HepG2 (cell line): ENCODE measurements around the gene HACL1. TPM values are rescaled to one million over a fixed set of nuclear protein-coding genes. Genes with fewer than 3 reads are reported as not detected.
A peak's percentile ranks its signal among the peaks of the same experiment; 100 is the strongest.

ENCODE experiments used
- BORCS8-MEF2B ChIP-seq: sonication (generic); formaldehyde crosslinking; IDR thresholded peaks from 2 replicates; pipeline ENCODE4 v1.8.0; 2022; ENCODE audit warnings: mild to moderate bottlenecking, missing genetic modification reagents
- CEBPG ChIP-seq: IDR thresholded peaks from 2 replicates; pipeline ENCODE4 v1.6.1; 2016
- IKZF4 ChIP-seq: sonication (generic); formaldehyde crosslinking; IDR thresholded peaks from 2 replicates; pipeline ENCODE4 v1.5.1; 2020; ENCODE audit warnings: borderline replicate concordance, mild to moderate bottlenecking, low read depth, missing genetic modification reagents; ENCODE audit errors: not compliant biosample characterization
- KDM1A ChIP-seq: IDR thresholded peaks from 2 replicates; pipeline ENCODE4 v1.6.1; 2016; ENCODE audit warnings: missing compliant biosample characterization
- MLLT10 ChIP-seq: sonication (generic); formaldehyde crosslinking; IDR thresholded peaks from 2 replicates; pipeline ENCODE4 v1.4.0; 2020; ENCODE audit warnings: missing genetic modification reagents
- ZBTB44 ChIP-seq: sonication (generic); formaldehyde crosslinking; IDR thresholded peaks from 2 replicates; pipeline ENCODE4 v1.4.0; 2020; ENCODE audit warnings: missing genetic modification reagents
- ZNF430 ChIP-seq: sonication (generic); formaldehyde crosslinking; IDR thresholded peaks from 2 replicates; pipeline ENCODE4 v1.9.0; 2021; ENCODE audit warnings: mild to moderate bottlenecking, missing genetic modification reagents
- ZNF672 ChIP-seq: sonication (generic); formaldehyde crosslinking; IDR thresholded peaks from 2 replicates; pipeline ENCODE4 v1.8.1; 2022; ENCODE audit warnings: missing genetic modification reagents
- ZNF740 ChIP-seq: sonication (generic); formaldehyde crosslinking; IDR thresholded peaks from 2 replicates; pipeline ENCODE4 v1.4.0; 2020; ENCODE audit warnings: missing genetic modification reagents
- polyA plus RNA-seq, 8 experiments: library from polyadenylated mRNA; depleted of rRNA in 3 of 8; stranded (reverse) in 7 of 8; unstranded in 1 of 8; fragments of >200 nt; fragmentation: Illumina TruSeq in 4 of 8; extraction: Trizol in 4 of 8; gene quantifications; 2 replicates each; pipeline versions ENCODE4 v1.2.1 to v1.2.3, GENCODE V29; 2011 to 2016; ENCODE audit warnings: low read depth in 4 of 8, missing spikeins in 1 of 8, mixed read lengths in 1 of 8; ENCODE audit not compliant: insufficient read depth in 1 of 8
- total RNA-seq, 5 experiments: library from RNA; depleted of rRNA; stranded (reverse); fragments of >200 nt; fragmentation: Illumina TruSeq; extraction: Trizol; gene quantifications; 2 replicates each; pipeline ENCODE4 v1.2.3, GENCODE V29; 2016; ENCODE audit warnings: low read depth in 1 of 5
- TF ChIP-seq, protein P1 (sequence below): sonication (generic); formaldehyde crosslinking; IDR thresholded peaks from 2 replicates; pipeline ENCODE4 v1.5.1; 2020; ENCODE audit warnings: missing genetic modification reagents, mild to moderate bottlenecking, borderline replicate concordance
- TF ChIP-seq, protein P2 (sequence below): sonication (generic); formaldehyde crosslinking; IDR thresholded peaks from 2 replicates; pipeline ENCODE4 v1.4.0; 2020; ENCODE audit warnings: missing genetic modification reagents

HACL1 gene
- total and polyA plus RNA-seq, 2 of the 13 experiments (the other 11 are each of a cell fraction or from before 2014, with no cell fraction given): 22.1 to 25.7 TPM

GRCh38 chr3:15601046-15601398, 347 bp downstream of the HACL1 start (continued):
- TF ChIP-seq ZNF430 (CRISPR knock-in tag): 0 out of 2 replicates have a peak, but pooled peaks have one; percentile 13
- no peak for TF ChIP-seq ZBTB44 (CRISPR knock-in tag)
- TF ChIP-seq CEBPG: 0 out of 2 replicates have a peak, but pooled peaks have one; percentile 1
- TF ChIP-seq, protein P1, sequence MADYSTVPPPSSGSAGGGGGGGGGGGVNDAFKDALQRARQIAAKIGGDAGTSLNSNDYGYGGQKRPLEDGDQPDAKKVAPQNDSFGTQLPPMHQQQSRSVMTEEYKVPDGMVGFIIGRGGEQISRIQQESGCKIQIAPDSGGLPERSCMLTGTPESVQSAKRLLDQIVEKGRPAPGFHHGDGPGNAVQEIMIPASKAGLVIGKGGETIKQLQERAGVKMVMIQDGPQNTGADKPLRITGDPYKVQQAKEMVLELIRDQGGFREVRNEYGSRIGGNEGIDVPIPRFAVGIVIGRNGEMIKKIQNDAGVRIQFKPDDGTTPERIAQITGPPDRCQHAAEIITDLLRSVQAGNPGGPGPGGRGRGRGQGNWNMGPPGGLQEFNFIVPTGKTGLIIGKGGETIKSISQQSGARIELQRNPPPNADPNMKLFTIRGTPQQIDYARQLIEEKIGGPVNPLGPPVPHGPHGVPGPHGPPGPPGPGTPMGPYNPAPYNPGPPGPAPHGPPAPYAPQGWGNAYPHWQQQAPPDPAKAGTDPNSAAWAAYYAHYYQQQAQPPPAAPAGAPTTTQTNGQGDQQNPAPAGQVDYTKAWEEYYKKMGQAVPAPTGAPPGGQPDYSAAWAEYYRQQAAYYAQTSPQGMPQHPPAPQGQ (CRISPR knock-in tag): peak; percentile 83; the same call in 1 of the 2 replicates
- TF ChIP-seq IKZF4 (CRISPR knock-in tag): no peak
- no peak for TF ChIP-seq MLLT10 (CRISPR knock-in tag)
- 0 out of 2 replicates have a peak, but pooled peaks have one; percentile 19 for TF ChIP-seq ZNF672 (CRISPR knock-in tag)
- TF ChIP-seq BORCS8-MEF2B (CRISPR knock-in tag): no peak
- 0 out of 2 replicates have a peak, but pooled peaks have one; percentile 0 for TF ChIP-seq ZNF740 (CRISPR knock-in tag)
- TF ChIP-seq, protein P2, sequence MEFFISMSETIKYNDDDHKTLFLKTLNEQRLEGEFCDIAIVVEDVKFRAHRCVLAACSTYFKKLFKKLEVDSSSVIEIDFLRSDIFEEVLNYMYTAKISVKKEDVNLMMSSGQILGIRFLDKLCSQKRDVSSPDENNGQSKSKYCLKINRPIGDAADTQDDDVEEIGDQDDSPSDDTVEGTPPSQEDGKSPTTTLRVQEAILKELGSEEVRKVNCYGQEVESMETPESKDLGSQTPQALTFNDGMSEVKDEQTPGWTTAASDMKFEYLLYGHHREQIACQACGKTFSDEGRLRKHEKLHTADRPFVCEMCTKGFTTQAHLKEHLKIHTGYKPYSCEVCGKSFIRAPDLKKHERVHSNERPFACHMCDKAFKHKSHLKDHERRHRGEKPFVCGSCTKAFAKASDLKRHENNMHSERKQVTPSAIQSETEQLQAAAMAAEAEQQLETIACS (CRISPR knock-in tag): no peak
- no peak for TF ChIP-seq KDM1A (CRISPR knock-in tag)
- TF ChIP-seq, all 625 proteins: peak for 14
